ENCODE data around the gene PLEKHA8.

The PLEKHA8 gene

DNA sequence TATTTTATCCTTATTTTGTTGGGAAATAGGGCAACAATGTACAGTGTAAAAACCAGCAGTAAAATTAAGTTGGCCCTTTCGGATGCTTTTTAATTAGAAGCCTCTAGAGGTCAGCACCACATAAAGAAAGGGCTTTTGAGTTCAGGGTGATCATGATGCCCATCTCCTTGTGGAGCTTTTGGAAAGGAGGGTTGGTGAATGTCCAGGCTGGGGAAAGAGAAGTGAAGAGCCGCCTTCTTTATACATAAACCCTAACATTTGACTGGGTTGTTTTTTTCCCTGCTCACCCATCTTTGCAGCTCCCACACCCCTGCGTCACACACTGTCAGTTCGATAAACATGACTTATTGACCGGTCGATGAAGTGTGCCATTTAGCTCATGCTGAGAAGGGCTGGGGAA is 136.4 kb downstream of the PLEKHA8 start:
- no peak for TF ChIP-seq CREB1 (IDR thresholded peaks at IDR 0.05; ENCODE audit: low read depth)
- peak; percentile 81 for TF ChIP-seq RAD21 (IDR thresholded peaks at IDR 0.05; ENCODE audit: low read depth)
- TF ChIP-seq, protein P1, sequence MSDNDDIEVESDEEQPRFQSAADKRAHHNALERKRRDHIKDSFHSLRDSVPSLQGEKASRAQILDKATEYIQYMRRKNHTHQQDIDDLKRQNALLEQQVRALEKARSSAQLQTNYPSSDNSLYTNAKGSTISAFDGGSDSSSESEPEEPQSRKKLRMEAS (IDR thresholded peaks at IDR 0.05), result 0 out of 2 replicates have a peak, but pooled peaks have one; percentile 24
- TF ChIP-seq, protein P2, sequence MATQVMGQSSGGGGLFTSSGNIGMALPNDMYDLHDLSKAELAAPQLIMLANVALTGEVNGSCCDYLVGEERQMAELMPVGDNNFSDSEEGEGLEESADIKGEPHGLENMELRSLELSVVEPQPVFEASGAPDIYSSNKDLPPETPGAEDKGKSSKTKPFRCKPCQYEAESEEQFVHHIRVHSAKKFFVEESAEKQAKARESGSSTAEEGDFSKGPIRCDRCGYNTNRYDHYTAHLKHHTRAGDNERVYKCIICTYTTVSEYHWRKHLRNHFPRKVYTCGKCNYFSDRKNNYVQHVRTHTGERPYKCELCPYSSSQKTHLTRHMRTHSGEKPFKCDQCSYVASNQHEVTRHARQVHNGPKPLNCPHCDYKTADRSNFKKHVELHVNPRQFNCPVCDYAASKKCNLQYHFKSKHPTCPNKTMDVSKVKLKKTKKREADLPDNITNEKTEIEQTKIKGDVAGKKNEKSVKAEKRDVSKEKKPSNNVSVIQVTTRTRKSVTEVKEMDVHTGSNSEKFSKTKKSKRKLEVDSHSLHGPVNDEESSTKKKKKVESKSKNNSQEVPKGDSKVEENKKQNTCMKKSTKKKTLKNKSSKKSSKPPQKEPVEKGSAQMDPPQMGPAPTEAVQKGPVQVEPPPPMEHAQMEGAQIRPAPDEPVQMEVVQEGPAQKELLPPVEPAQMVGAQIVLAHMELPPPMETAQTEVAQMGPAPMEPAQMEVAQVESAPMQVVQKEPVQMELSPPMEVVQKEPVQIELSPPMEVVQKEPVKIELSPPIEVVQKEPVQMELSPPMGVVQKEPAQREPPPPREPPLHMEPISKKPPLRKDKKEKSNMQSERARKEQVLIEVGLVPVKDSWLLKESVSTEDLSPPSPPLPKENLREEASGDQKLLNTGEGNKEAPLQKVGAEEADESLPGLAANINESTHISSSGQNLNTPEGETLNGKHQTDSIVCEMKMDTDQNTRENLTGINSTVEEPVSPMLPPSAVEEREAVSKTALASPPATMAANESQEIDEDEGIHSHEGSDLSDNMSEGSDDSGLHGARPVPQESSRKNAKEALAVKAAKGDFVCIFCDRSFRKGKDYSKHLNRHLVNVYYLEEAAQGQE (IDR thresholded peaks at IDR 0.05; ENCODE audit: low read depth), result no peak

DNA sequence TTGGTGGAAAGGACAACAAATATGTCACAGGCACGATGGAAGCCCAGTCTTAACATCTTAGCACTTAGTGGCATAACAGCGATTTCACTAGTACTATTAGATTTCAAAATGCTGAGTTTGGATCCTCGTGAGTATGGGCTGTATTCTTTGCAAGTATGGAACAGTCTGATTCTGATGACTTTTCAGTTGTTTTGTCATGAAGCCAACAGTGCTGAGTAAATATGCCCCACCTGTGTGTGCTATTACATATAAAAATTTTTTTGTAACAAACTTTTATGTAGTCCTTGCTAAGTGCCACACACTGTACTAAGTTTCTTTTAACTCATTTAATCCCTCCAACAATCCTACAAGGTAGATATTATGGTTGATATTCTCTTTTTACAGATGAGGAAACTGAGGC is 137.4 kb downstream of the PLEKHA8 start:
- no peak for TF ChIP-seq TCF12 (IDR thresholded peaks at IDR 0.05; ENCODE audit: low read depth)
- TF ChIP-seq CEBPB (IDR thresholded peaks at IDR 0.05), result no peak
- TF ChIP-seq CREB1 (IDR thresholded peaks at IDR 0.05; ENCODE audit: low read depth), result no peak
- no peak for TF ChIP-seq TAF1 (IDR thresholded peaks at IDR 0.05; ENCODE audit: low read depth)
- TF ChIP-seq, protein P1 (IDR thresholded peaks at IDR 0.05), result no peak
- no peak for TF ChIP-seq NFIC (IDR thresholded peaks at IDR 0.05)
- no peak for TF ChIP-seq RAD21 (IDR thresholded peaks at IDR 0.05; ENCODE audit: low read depth)
- no peak for TF ChIP-seq TEAD4 (IDR thresholded peaks at IDR 0.05)
- no peak for TF ChIP-seq FOXM1 (IDR thresholded peaks at IDR 0.05; ENCODE audit: borderline replicate concordance, low read depth)
- TF ChIP-seq, protein P3, sequence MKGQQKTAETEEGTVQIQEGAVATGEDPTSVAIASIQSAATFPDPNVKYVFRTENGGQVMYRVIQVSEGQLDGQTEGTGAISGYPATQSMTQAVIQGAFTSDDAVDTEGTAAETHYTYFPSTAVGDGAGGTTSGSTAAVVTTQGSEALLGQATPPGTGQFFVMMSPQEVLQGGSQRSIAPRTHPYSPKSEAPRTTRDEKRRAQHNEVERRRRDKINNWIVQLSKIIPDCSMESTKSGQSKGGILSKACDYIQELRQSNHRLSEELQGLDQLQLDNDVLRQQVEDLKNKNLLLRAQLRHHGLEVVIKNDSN (IDR thresholded peaks at IDR 0.05), result no peak
- TF ChIP-seq EGR1 (IDR thresholded peaks at IDR 0.05), result no peak
- TF ChIP-seq EP300 (IDR thresholded peaks at IDR 0.05; ENCODE audit: borderline replicate concordance), result no peak
- TF ChIP-seq YY1 (IDR thresholded peaks at IDR 0.05; ENCODE audit: low read depth), result no peak
- TF ChIP-seq, protein P2 (IDR thresholded peaks at IDR 0.05; ENCODE audit: low read depth), result no peak
- TF ChIP-seq ZBTB7A (IDR thresholded peaks at IDR 0.05; ENCODE audit: low read depth), result no peak

DNA sequence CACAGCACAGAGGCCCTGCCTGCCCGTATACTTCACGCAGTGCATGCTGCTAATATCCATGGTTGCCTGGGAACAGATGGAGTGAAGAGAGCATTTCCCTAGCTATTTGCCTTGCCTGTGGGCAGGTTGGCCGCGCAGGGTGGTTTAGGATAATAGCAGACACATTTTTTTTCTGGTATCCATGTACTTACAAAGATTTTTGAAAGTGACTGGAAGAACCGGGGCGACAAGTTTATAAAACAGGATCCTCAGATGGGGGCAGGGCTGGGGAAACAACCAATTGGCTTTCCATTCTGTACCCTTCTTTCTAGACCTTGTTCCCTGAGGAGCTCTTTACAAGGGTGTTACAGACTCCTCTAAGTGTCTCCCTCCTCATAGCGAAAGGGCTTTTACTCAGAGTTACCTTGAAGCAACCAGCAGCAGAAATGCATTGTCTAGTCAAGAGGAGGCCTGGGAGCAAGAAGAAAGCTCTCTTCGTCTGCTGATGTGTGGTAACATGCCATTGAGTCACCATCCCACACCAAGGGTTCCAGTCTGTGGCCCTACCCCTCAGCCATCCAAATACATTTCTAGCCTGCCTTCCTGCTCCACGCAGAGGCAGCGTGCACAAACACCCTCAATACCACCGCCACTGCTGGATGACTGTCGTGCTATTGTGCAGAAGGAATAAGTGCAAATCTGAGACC is 138.1 kb downstream of the PLEKHA8 start:
- TF ChIP-seq, protein P3 (IDR thresholded peaks at IDR 0.05), result no peak
- TF ChIP-seq YY1 (IDR thresholded peaks at IDR 0.05; ENCODE audit: low read depth) (no peak), FOXM1 (IDR thresholded peaks at IDR 0.05; ENCODE audit: borderline replicate concordance, low read depth) (0 out of 2 replicates have a peak, but pooled peaks have one; percentile 60), EGR1 (IDR thresholded peaks at IDR 0.05) (no peak), CREB1 (IDR thresholded peaks at IDR 0.05; ENCODE audit: low read depth) (no peak), NFIC (IDR thresholded peaks at IDR 0.05) (peak; percentile 61), TEAD4 (IDR thresholded peaks at IDR 0.05) (peak; percentile 57), TCF12 (IDR thresholded peaks at IDR 0.05; ENCODE audit: low read depth) (peak; percentile 66), ZBTB7A (IDR thresholded peaks at IDR 0.05; ENCODE audit: low read depth) (no peak), EP300 (IDR thresholded peaks at IDR 0.05; ENCODE audit: borderline replicate concordance) (peak; percentile 67), RAD21 (IDR thresholded peaks at IDR 0.05; ENCODE audit: low read depth) (peak; percentile 22; the same call in 1 of the 2 replicates), TAF1 (IDR thresholded peaks at IDR 0.05; ENCODE audit: low read depth) (no peak), CEBPB (IDR thresholded peaks at IDR 0.05) (no peak)
- TF ChIP-seq, protein P1 (IDR thresholded peaks at IDR 0.05), result peak; percentile 44; the same call in 1 of the 2 replicates
- TF ChIP-seq, protein P2 (IDR thresholded peaks at IDR 0.05; ENCODE audit: low read depth), result no peak

DNA sequence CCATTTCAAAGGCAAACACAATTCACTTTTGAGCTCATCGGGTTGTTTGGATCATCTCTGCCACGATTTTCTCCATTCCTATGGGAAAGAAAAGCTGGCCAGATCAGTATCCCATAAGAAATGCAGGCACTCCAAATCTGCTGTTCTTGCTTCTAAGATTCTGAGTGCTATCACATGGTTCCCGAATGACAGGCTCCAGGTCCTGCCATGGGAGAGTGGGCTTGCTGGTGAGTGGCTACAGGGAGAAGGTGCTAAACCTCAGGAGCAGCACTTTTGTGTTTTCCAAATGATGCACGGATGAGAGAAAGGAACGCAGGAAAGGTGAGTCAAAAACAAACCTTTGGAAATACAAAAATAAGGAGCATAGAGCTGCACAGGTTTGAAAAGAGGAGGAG is 138.6 kb downstream of the PLEKHA8 start:
- TF ChIP-seq FOXM1 (IDR thresholded peaks at IDR 0.05; ENCODE audit: borderline replicate concordance, low read depth) (no peak), CEBPB (IDR thresholded peaks at IDR 0.05) (no peak), YY1 (IDR thresholded peaks at IDR 0.05; ENCODE audit: low read depth) (no peak), ZBTB7A (IDR thresholded peaks at IDR 0.05; ENCODE audit: low read depth) (no peak), TAF1 (IDR thresholded peaks at IDR 0.05; ENCODE audit: low read depth) (no peak), EP300 (IDR thresholded peaks at IDR 0.05; ENCODE audit: borderline replicate concordance) (no peak), TCF12 (IDR thresholded peaks at IDR 0.05; ENCODE audit: low read depth) (no peak), CREB1 (IDR thresholded peaks at IDR 0.05; ENCODE audit: low read depth) (no peak), RAD21 (IDR thresholded peaks at IDR 0.05; ENCODE audit: low read depth) (no peak), NFIC (IDR thresholded peaks at IDR 0.05) (no peak), EGR1 (IDR thresholded peaks at IDR 0.05) (no peak), TEAD4 (IDR thresholded peaks at IDR 0.05) (no peak)
- TF ChIP-seq, protein P1 (IDR thresholded peaks at IDR 0.05), result no peak
- TF ChIP-seq, protein P3 (IDR thresholded peaks at IDR 0.05), result no peak
- TF ChIP-seq, protein P2 (IDR thresholded peaks at IDR 0.05; ENCODE audit: low read depth), result no peak

Data from Ishikawa (cell line).